ENCODE measurements around the gene CCDC191. TPM values are rescaled to one million over a fixed set of nuclear protein-coding genes. Genes with fewer than 3 reads are reported as not detected.

Gene CCDC191
- total and polyA plus RNA-seq, 10 donors = 4.2 to 11.0 (median 8.2) TPM

DNA sequence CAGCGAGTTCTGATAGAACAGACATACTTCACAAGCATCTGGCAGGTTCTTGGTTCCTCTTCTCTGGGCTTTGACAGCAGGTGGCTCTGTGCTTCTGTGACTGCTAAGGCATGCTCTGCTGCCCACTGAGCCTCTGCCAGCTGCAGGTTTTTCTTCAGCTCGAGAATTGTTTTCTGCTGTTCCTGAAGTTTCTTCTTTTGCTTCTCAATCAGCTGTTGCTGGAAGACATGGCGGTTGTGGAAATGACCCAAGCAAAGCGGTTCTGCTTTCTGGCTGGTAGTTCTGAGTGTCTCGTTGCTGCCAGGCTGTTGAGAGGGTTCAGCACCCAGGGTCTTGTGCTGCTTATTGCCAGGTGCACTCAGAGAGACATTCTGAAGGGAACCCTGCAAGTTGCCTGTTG is 50.8 kb downstream of the CCDC191 start:
- DNase-seq = peak; percentile 83
- TF ChIP-seq POLR2A (IDR thresholded peaks at IDR 0.05) (no peak), POLR2AphosphoS5 (IDR thresholded peaks at IDR 0.05) (peak in 2 of 3 donors; percentile 32 to 36)
- TF ChIP-seq, protein P1, sequence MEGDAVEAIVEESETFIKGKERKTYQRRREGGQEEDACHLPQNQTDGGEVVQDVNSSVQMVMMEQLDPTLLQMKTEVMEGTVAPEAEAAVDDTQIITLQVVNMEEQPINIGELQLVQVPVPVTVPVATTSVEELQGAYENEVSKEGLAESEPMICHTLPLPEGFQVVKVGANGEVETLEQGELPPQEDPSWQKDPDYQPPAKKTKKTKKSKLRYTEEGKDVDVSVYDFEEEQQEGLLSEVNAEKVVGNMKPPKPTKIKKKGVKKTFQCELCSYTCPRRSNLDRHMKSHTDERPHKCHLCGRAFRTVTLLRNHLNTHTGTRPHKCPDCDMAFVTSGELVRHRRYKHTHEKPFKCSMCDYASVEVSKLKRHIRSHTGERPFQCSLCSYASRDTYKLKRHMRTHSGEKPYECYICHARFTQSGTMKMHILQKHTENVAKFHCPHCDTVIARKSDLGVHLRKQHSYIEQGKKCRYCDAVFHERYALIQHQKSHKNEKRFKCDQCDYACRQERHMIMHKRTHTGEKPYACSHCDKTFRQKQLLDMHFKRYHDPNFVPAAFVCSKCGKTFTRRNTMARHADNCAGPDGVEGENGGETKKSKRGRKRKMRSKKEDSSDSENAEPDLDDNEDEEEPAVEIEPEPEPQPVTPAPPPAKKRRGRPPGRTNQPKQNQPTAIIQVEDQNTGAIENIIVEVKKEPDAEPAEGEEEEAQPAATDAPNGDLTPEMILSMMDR (IDR thresholded peaks at IDR 0.05 in 8 of 11, conservative IDR thresholded peaks at IDR 0.05 in 3 of 11) = peak in 1 of 11 experiments; percentile 31
- Histone ChIP-seq H3K27ac (peak overlapping the region in 7 of 8 donors; percentile 14 to 74 (median 57)), H3K27me3 (replicated peaks in 1 of 7) (no peaks in the 10 kb centered on the region), H3K4me3 (no peak overlapping the region), H3K36me3 (peaks cover 0 to 32% (median 3%) of the 10 kb centered on the region in 6 donors), H3K9me3 (no peaks in the 10 kb centered on the region), H3K4me1 (peaks cover 0 to 17% (median 0%) of the 10 kb centered on the region in 6 donors)
- intact Hi-C loops (cut with DNase I; ENCODE audit: low total_unique reads) = no loop called here
- 63 to 85% (median 80%) methylated on average over 5 of the region's 5 CpGs for WGBS, 5 donors

DNA sequence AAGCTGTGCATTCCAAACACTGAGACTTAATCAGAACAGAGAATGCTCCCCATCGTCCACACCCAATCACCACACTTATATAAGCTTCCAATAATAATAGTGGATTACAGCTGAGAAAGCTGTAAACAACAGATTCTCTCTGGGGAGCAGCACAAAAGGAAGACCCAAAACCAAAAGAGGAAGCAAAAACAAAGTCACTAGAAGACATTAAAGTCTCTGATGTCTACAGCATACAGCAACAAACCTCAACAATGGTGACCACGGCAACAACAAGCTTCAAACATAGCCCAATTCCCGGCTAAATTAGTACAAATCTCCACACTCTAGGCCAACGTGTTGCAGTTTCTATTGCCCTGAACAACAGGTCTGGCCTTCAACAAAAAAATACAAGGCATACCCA is 70.8 kb downstream of the CCDC191 start:
- Histone ChIP-seq H3K4me1 (peaks cover 0 to 19% (median 7%) of the 10 kb centered on the region in 6 donors), H3K27ac (peak overlapping the region in 3 of 8 donors; percentile 30 to 58 (median 39)), H3K27me3 (replicated peaks in 1 of 7) (no peaks in the 10 kb centered on the region), H3K36me3 (peaks cover 0 to 22% (median 0%) of the 10 kb centered on the region in 6 donors), H3K4me3 (no peak overlapping the region), H3K9me3 (no peaks in the 10 kb centered on the region)
- WGBS, 5 donors = 36 to 60% (median 43%) methylated on average over 4 of the region's 4 CpGs
- no peak for DNase-seq
- TF ChIP-seq POLR2A (IDR thresholded peaks at IDR 0.05) (no peak), POLR2AphosphoS5 (IDR thresholded peaks at IDR 0.05) (no peak)
- TF ChIP-seq, protein P1 (IDR thresholded peaks at IDR 0.05 in 8 of 11, conservative IDR thresholded peaks at IDR 0.05 in 3 of 11) = no peak
- intact Hi-C loops (cut with DNase I; ENCODE audit: low total_unique reads) = no loop called here

DNA sequence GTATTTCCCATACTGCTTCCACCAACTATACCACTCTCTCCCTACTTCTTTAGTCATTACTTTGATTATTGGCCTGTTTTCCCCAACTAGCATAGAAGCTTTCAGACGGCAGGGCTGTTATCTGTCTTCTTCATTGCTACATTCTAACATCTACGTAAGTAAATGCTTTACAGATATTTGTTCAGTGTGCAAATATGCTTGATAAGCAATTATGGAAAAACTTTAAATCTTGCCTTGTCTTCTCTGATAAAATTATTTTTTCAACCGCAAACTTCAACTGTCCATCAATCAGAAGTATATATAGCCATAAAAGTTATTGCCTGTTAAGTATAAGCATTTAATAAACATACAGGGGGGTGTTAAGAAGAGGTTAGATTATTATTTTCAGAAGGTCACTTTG is 72.8 kb downstream of the CCDC191 start:
- Histone ChIP-seq H3K36me3 (peaks cover 0 to 38% (median 2%) of the 10 kb centered on the region in 6 donors), H3K9me3 (no peaks in the 10 kb centered on the region), H3K4me3 (no peak overlapping the region), H3K27me3 (replicated peaks in 1 of 7) (no peaks in the 10 kb centered on the region), H3K27ac (no peak overlapping the region), H3K4me1 (peaks cover 0 to 19% (median 7%) of the 10 kb centered on the region in 6 donors)
- WGBS, 5 donors = 94 to 97% (median 96%) methylated on average over 3 of the region's 3 CpGs
- DNase-seq = no peak
- intact Hi-C loops (cut with DNase I; ENCODE audit: low total_unique reads) = no loop called here
- TF ChIP-seq, protein P1 (IDR thresholded peaks at IDR 0.05 in 8 of 11, conservative IDR thresholded peaks at IDR 0.05 in 3 of 11) = no peak
- TF ChIP-seq POLR2AphosphoS5 (IDR thresholded peaks at IDR 0.05) (no peak), POLR2A (IDR thresholded peaks at IDR 0.05) (no peak)

DNA sequence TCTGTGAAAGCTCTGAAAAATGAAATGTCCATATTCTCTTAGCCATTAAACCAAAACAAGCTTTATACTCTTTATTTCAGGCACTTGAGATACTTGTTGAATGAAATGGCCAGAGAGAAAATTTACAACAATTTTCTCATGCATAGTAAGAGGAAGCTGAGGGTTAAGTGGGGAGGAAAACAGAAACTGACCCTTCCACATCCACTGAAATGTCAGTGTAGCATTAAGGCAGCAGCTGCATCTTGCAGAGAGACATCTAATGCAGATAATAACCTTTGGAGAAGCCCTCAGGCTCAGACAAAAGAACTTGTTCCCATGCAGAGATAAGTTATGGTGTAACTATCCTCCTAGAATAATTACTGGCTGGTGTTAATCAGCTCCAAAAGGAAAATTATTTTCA is 74.5 kb downstream of the CCDC191 start:
- intact Hi-C loops (cut with DNase I; ENCODE audit: low total_unique reads) = no loop called here
- DNase-seq = no peak
- H3K27me3 ChIP-seq (replicated peaks in 1 of 7) = no peaks in the 10 kb centered on the region
- H3K27ac ChIP-seq = no peak overlapping the region
- peaks cover 0 to 19% (median 7%) of the 10 kb centered on the region in 6 donors for H3K4me1 ChIP-seq
- no peak for TF ChIP-seq POLR2A (IDR thresholded peaks at IDR 0.05)
- no peak for TF ChIP-seq POLR2AphosphoS5 (IDR thresholded peaks at IDR 0.05)
- TF ChIP-seq, protein P1 (IDR thresholded peaks at IDR 0.05 in 8 of 11, conservative IDR thresholded peaks at IDR 0.05 in 3 of 11) = no peak
- H3K9me3 ChIP-seq = no peaks in the 10 kb centered on the region
- H3K36me3 ChIP-seq = peaks cover 0 to 55% (median 9%) of the 10 kb centered on the region in 6 donors
- H3K4me3 ChIP-seq = no peak overlapping the region
